ENCODE measurements around the gene CLEC1A.

Gene CLEC1A

GRCh38 chr12:10098791-10099190, at the start of gene CLEC1A:
Gene CLEC1A (minus strand): TSS chr12:10098985. CDS start chr12:10098922, 63 bp downstream.
- in situ Hi-C loops (cut with MboI; ENCODE audit: low sequenced_read_pairs) = no loop called here

GRCh38 chr12:10147714-10148403, 49.1 kb upstream of the CLEC1A start:
- in situ Hi-C loops (cut with MboI; ENCODE audit: low sequenced_read_pairs) = loop anchor here (10.0 to 25.0 kb wide), 3 partner anchors 336 to 511 kb away; no protein-coding TSS in a partner anchor

GRCh38 chr12:10142976-10143589, 44.3 kb upstream of the CLEC1A start:
- in situ Hi-C loops (cut with MboI; ENCODE audit: low sequenced_read_pairs) = loop anchor here (5.0 to 25.0 kb wide), 4 partner anchors 111 to 506 kb away; partner anchors contain the start of gene CLEC9A

- in situ Hi-C loops (cut with MboI; ENCODE audit: low sequenced_read_pairs) = loop anchor here (5.0 to 25.0 kb wide), 4 partner anchors 108 to 503 kb away; partner anchors contain the start of gene CLEC9A
Measured at GRCh38 chr12:10140001-10140400, 41.2 kb upstream of the CLEC1A start.

GRCh38 chr12:10136637-10137205, 37.9 kb upstream of the CLEC1A start:
- in situ Hi-C loops (cut with MboI; ENCODE audit: low sequenced_read_pairs) = loop anchor here (25.0 kb wide), 2 partner anchors 324 to 499 kb away; no protein-coding TSS in a partner anchor

GRCh38 chr12:10135126-10135525, 36.3 kb upstream of the CLEC1A start:
- in situ Hi-C loops (cut with MboI; ENCODE audit: low sequenced_read_pairs) = loop anchor here (25.0 kb wide), 2 partner anchors 323 to 498 kb away; no protein-coding TSS in a partner anchor

GRCh38 chr12:10132850-10133370, 34.1 kb upstream of the CLEC1A start:
- in situ Hi-C loops (cut with MboI; ENCODE audit: low sequenced_read_pairs) = loop anchor here (25.0 kb wide), 2 partner anchors 321 to 496 kb away; no protein-coding TSS in a partner anchor

GRCh38 chr12:10131111-10131690, 32.4 kb upstream of the CLEC1A start:
- in situ Hi-C loops (cut with MboI; ENCODE audit: low sequenced_read_pairs) = loop anchor here (25.0 kb wide), 2 partner anchors 319 to 494 kb away; no protein-coding TSS in a partner anchor

- in situ Hi-C loops (cut with MboI; ENCODE audit: low sequenced_read_pairs) = loop anchor here (25.0 kb wide), 2 partner anchors 318 to 493 kb away; no protein-coding TSS in a partner anchor
Measured at GRCh38 chr12:10130042-10130441, 31.3 kb upstream of the CLEC1A start, which contains the start of gene CLEC7A. Gene CLEC7A (minus strand): TSS chr12:10130199. CDS start chr12:10130082, 117 bp downstream.

- in situ Hi-C loops (cut with MboI; ENCODE audit: low sequenced_read_pairs) = loop anchor here (25.0 kb wide), 2 partner anchors 316 to 491 kb away; no protein-coding TSS in a partner anchor
Measured at GRCh38 chr12:10128687-10129086, 29.9 kb upstream of the CLEC1A start.

- in situ Hi-C loops (cut with MboI; ENCODE audit: low sequenced_read_pairs) = loop anchor here (25.0 kb wide), 2 partner anchors 314 to 489 kb away; no protein-coding TSS in a partner anchor
Measured at GRCh38 chr12:10126413-10126812, 27.6 kb upstream of the CLEC1A start.

- in situ Hi-C loops (cut with MboI; ENCODE audit: low sequenced_read_pairs) = no loop called here
Measured at GRCh38 chr12:10122689-10123088, 23.9 kb upstream of the CLEC1A start.

GRCh38 chr12:10121278-10121677, 22.5 kb upstream of the CLEC1A start:
- in situ Hi-C loops (cut with MboI; ENCODE audit: low sequenced_read_pairs) = no loop called here

GRCh38 chr12:10119066-10119465, 20.3 kb upstream of the CLEC1A start:
- in situ Hi-C loops (cut with MboI; ENCODE audit: low sequenced_read_pairs) = no loop called here

- in situ Hi-C loops (cut with MboI; ENCODE audit: low sequenced_read_pairs) = no loop called here
Measured at GRCh38 chr12:10115890-10116289, 17.1 kb upstream of the CLEC1A start.

- in situ Hi-C loops (cut with MboI; ENCODE audit: low sequenced_read_pairs) = no loop called here
Measured at GRCh38 chr12:10115311-10115710, 16.5 kb upstream of the CLEC1A start.

- in situ Hi-C loops (cut with MboI; ENCODE audit: low sequenced_read_pairs) = no loop called here
Measured at GRCh38 chr12:10113920-10114319, 15.1 kb upstream of the CLEC1A start.

- in situ Hi-C loops (cut with MboI; ENCODE audit: low sequenced_read_pairs) = no loop called here
Measured at GRCh38 chr12:10113075-10113474, 14.3 kb upstream of the CLEC1A start.

- in situ Hi-C loops (cut with MboI; ENCODE audit: low sequenced_read_pairs) = no loop called here
Measured at GRCh38 chr12:10111451-10111850, 12.7 kb upstream of the CLEC1A start.

GRCh38 chr12:10110256-10110844, 11.6 kb upstream of the CLEC1A start:
- in situ Hi-C loops (cut with MboI; ENCODE audit: low sequenced_read_pairs) = no loop called here

Data from HL-60/S4 (cell line).